CD4-positive, alpha-beta T cell (primary cell): ENCODE measurements around the gene NACA2. TPM values are rescaled to one million over a fixed set of nuclear protein-coding genes. Genes with fewer than 3 reads are reported as not detected.

Source experiments
- ATAC-seq: fragments of 200-7000 bp; cut with Tn5 transposase; one replicate; pipeline ENCODE4 v1.10.0; 2022; ENCODE audit warnings: mild to moderate bottlenecking; ENCODE audit not compliant: poor library complexity
- CTCF ChIA-PET: fragments of 350-600 bp; sonication (Branson Sonifier 250); formaldehyde crosslinking; loops from one replicate; lab custom pipeline; 2021; ENCODE audit warnings: antibody characterized with exemption, inconsistent platforms; lab: Charles Lee
- POLR2A ChIA-PET: fragments of 350-600 bp; sonication (Branson Sonifier 250); formaldehyde crosslinking; loops from one replicate; lab custom pipeline; 2021; ENCODE audit warnings: antibody characterized with exemption, inconsistent platforms; lab: Charles Lee
- DNase-seq, 14 experiments: peaks; one replicate each; pipeline ENCODE4 v3.0.0-alpha.2; 2013 to 2020; ENCODE audit warnings: mixed read lengths in 2 of 14
- H3K27ac ChIP-seq, 2 donors: one replicate each; pipeline versions ENCODE4 v1.5.1 to v1.7.0; 2013; ENCODE audit warnings: low read length in 2 of 2, low read depth in 1 of 2, mild to moderate bottlenecking in 1 of 2
- H3K27me3 ChIP-seq, 2 experiments: 1 replicate in 1 of 2; 2 replicates in 1 of 2; pipeline versions ENCODE4 v1.6.1 to v1.7.0; 2013; ENCODE audit warnings: low read length in 2 of 2, control low read depth in 1 of 2, mild to moderate bottlenecking in 1 of 2, moderate library complexity in 1 of 2; ENCODE audit not compliant: insufficient read depth in 2 of 2, control insufficient read depth in 1 of 2
- H3K36me3 ChIP-seq: one replicate; pipeline ENCODE4 v1.6.1; 2013; ENCODE audit warnings: low read length, control low read depth; ENCODE audit not compliant: insufficient read depth
- H3K4me1 ChIP-seq: one replicate; pipeline ENCODE4 v1.6.1; 2013; ENCODE audit warnings: low read length, control low read depth; ENCODE audit not compliant: insufficient read depth
- H3K4me3 ChIP-seq: one replicate; pipeline ENCODE4 v1.5.1; 2013; ENCODE audit warnings: mild to moderate bottlenecking, low read length, moderate library complexity
- H3K9me3 ChIP-seq, 2 experiments: 1 replicate in 1 of 2; 2 replicates in 1 of 2; pipeline versions ENCODE4 v1.6.1 to v1.7.0; 2013; ENCODE audit warnings: low read length in 2 of 2, mild to moderate bottlenecking in 2 of 2, control low read depth in 1 of 2, moderate library complexity in 1 of 2; ENCODE audit not compliant: control insufficient read depth in 1 of 2, insufficient read depth in 1 of 2
- H3K27ac Mint-ChIP-seq: one replicate; pipeline ENCODE4 v1.8.0; 2020; ENCODE audit warnings: mixed read lengths
- H3K27me3 Mint-ChIP-seq: one replicate; pipeline ENCODE4 v1.8.0; 2021; ENCODE audit warnings: mixed read lengths
- H3K36me3 Mint-ChIP-seq: one replicate; pipeline ENCODE4 v1.8.0; 2021; ENCODE audit warnings: low read depth, mixed read lengths
- H3K4me1 Mint-ChIP-seq: one replicate; pipeline ENCODE4 v1.8.0; 2021; ENCODE audit warnings: low read depth, mixed read lengths
- H3K4me3 Mint-ChIP-seq: one replicate; pipeline ENCODE4 v1.8.0; 2020; ENCODE audit warnings: mild to moderate bottlenecking, mixed read lengths
- H3K9me3 Mint-ChIP-seq: one replicate; pipeline ENCODE4 v1.8.0; 2020; ENCODE audit warnings: mixed read lengths
- CTCF ChIP-seq: fragments of 200-600 bp; IDR thresholded peaks from one replicate; pipeline ENCODE4 v1.8.0; 2022; ENCODE audit warnings: antibody characterized with exemption, mild to moderate bottlenecking
- intact Hi-C, 2 experiments: fragments of 100-400 bp; cut with DNase I in 1 of 2; cut with micrococcal nuclease in 1 of 2; formaldehyde crosslinking; loops; one replicate each; pipeline versions ENCODE4 v1.15.1 to v1.9.0; 2023 to 2025; cut with DNase I, micrococcal nuclease
- total RNA-seq, 174 experiments: library from RNA in 2 of 174; stranded (reverse) in 2 of 174; gene quantifications; one replicate each; pipeline ENCODE4 v1.2.3 and lab custom pipeline; 2021 to 2026

The NACA2 gene
- total RNA-seq, 2 experiments from 2014 or later: not detected

- Histone ChIP-seq H3K27ac (no peak overlapping the region), H3K9me3 (peaks cover 8 to 9% of the 10 kb centered on the region in 2 experiments), H3K4me3 (no peak overlapping the region), H3K36me3 (no peaks in the 10 kb centered on the region), H3K4me1 (no peaks in the 10 kb centered on the region), H3K27me3 (peaks cover 0 to 6% of the 10 kb centered on the region in 2 experiments)
- no peak overlapping the region for H3K27ac Mint-ChIP-seq
- ChIA-PET POLR2A (no interaction called here), CTCF (no interaction called here)
- intact Hi-C loops: no loop called here
- DNase-seq (no peak), ATAC-seq (no peak)
- H3K4me1 Mint-ChIP-seq: no peaks in the 10 kb centered on the region
- H3K27me3 Mint-ChIP-seq: peaks cover 18% of the 10 kb centered on the region
- TF ChIP-seq CTCF: no peak
- H3K36me3 Mint-ChIP-seq: no peaks in the 10 kb centered on the region
- no peak overlapping the region for H3K4me3 Mint-ChIP-seq
- H3K9me3 Mint-ChIP-seq: peaks cover 7% of the 10 kb centered on the region
Measured at GRCh38 chr17:61618950-61619349, 27.9 kb upstream of the NACA2 start.

GRCh38 chr17:61617330-61617729 lies 26.3 kb upstream of the NACA2 start:
- H3K9me3 Mint-ChIP-seq: peaks cover 7% of the 10 kb centered on the region
- no peak overlapping the region for H3K4me3 Mint-ChIP-seq

GRCh38 chr17:61616783-61617182 lies 25.8 kb upstream of the NACA2 start:
- ChIA-PET POLR2A (no interaction called here), CTCF (no interaction called here)
- DNase-seq (no peak), ATAC-seq (no peak)
- intact Hi-C loops: no loop called here
- Histone ChIP-seq H3K27me3 (peaks cover 0 to 6% of the 10 kb centered on the region in 2 experiments), H3K27ac (no peak overlapping the region), H3K4me3 (no peak overlapping the region), H3K36me3 (no peaks in the 10 kb centered on the region), H3K9me3 (peaks cover 8 to 9% of the 10 kb centered on the region in 2 experiments), H3K4me1 (no peaks in the 10 kb centered on the region)
- TF ChIP-seq CTCF: no peak
- no peaks in the 10 kb centered on the region for H3K36me3 Mint-ChIP-seq
- H3K9me3 Mint-ChIP-seq: peaks cover 7% of the 10 kb centered on the region
- H3K27ac Mint-ChIP-seq: no peak overlapping the region
- no peaks in the 10 kb centered on the region for H3K4me1 Mint-ChIP-seq
- no peak overlapping the region for H3K4me3 Mint-ChIP-seq
- H3K27me3 Mint-ChIP-seq: peaks cover 11% of the 10 kb centered on the region

More at GRCh38 chr17:61617330-61617729, 26.3 kb upstream of the NACA2 start:
- Histone ChIP-seq H3K27ac (no peak overlapping the region), H3K36me3 (no peaks in the 10 kb centered on the region), H3K27me3 (peaks cover 0 to 6% of the 10 kb centered on the region in 2 experiments), H3K9me3 (peaks cover 8 to 9% of the 10 kb centered on the region in 2 experiments), H3K4me1 (no peaks in the 10 kb centered on the region), H3K4me3 (no peak overlapping the region)
- no peak for TF ChIP-seq CTCF
- DNase-seq (no peak), ATAC-seq (no peak)
- POLR2A ChIA-PET: no interaction called here
- CTCF ChIA-PET: no interaction called here
- intact Hi-C loops: no loop called here
- no peaks in the 10 kb centered on the region for H3K36me3 Mint-ChIP-seq
- H3K4me1 Mint-ChIP-seq: no peaks in the 10 kb centered on the region
- peaks cover 11% of the 10 kb centered on the region for H3K27me3 Mint-ChIP-seq
- H3K27ac Mint-ChIP-seq: no peak overlapping the region
